Testis (tissue), 2 donors: ENCODE measurements around the gene NRP2.

Experiments
- CTCF ChIP-seq, 3 experiments: fragments of 450-650 bp in 2 of 3; fragments of 200-600 bp in 1 of 3; sonication (generic) in 1 of 3; IDR thresholded peaks; one replicate each; pipeline ENCODE4 v1.5.1; 2016 to 2019; ENCODE audit warnings: antibody characterized with exemption in 3 of 3, mild to moderate bottlenecking in 2 of 3, moderate library complexity in 1 of 3
- POLR2A ChIP-seq: fragments of 450-650 bp; IDR thresholded peaks from one replicate; pipeline ENCODE4 v1.6.1; 2017; ENCODE audit warnings: antibody characterized with exemption, mild to moderate bottlenecking, moderate library complexity

DNA sequence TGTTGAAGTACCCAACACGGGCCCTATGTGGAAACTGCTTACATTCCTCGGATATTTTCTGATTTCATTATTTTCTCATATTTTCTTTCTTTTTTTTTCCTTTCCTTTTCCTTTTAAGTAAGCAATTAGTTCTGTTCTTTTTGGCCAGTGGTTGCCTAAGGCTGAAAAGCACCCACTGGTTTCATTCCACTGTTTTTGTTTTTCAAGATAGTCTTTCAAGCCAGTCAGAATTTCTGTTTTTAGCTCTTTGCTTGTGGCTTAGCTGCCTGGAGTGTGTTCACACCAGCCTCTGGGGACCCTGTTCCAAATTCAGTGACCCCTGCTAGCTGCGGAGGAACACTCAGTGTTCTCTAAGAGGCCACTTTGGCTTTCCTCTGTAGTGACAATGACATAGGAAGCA, 73.6 kb downstream of the NRP2 start:
- no peak for TF ChIP-seq POLR2A
- no peak for TF ChIP-seq CTCF (IDR thresholded peaks at IDR 0.05)
